Activated T-helper 9 cell treated with anti-CD3 and anti-CD28 coated beads, Interleukin-2, amount 50 U/mL, for 16 hours (primary cell): ENCODE measurements around the gene RPS6KL1.
A peak's percentile ranks its signal among the peaks of the same experiment; 100 is the strongest.

ENCODE experiments used
- DNase-seq: peaks from one replicate; pipeline ENCODE4 v3.0.0-alpha.2; 2020; ENCODE audit warnings: low read depth

Gene RPS6KL1

GRCh38 chr14:74922752-74923401 is at the start of gene RPS6KL1:
TSS of gene RPS6KL1 (minus strand) at chr14:74923260. CDS start at chr14:74921541, 1,719 bp downstream.
- peak; percentile 50 for DNase-seq

- DNase-seq, result no peak
These were observed 45.8 kb upstream of the RPS6KL1 start for GRCh38 chr14:74968811-74969210.

- no peak for DNase-seq
These were observed 42.6 kb upstream of the RPS6KL1 start for GRCh38 chr14:74965486-74966153.

- no peak for DNase-seq
These were observed 41.9 kb upstream of the RPS6KL1 start for GRCh38 chr14:74964787-74965485.

GRCh38 chr14:74963705-74964271 is 40.7 kb upstream of the RPS6KL1 start:
- DNase-seq, result no peak

- no peak for DNase-seq
These were observed 40.2 kb upstream of the RPS6KL1 start for GRCh38 chr14:74963178-74963704.

GRCh38 chr14:74962493-74962892 is 39.4 kb upstream of the RPS6KL1 start:
- no peak for DNase-seq

- no peak for DNase-seq
These were observed 39.0 kb upstream of the RPS6KL1 start for GRCh38 chr14:74962046-74962445.

- DNase-seq, result no peak
These were observed 38.3 kb upstream of the RPS6KL1 start for GRCh38 chr14:74961238-74961911.

- DNase-seq, result no peak
These were observed 37.7 kb upstream of the RPS6KL1 start for GRCh38 chr14:74960736-74961135.

GRCh38 chr14:74959596-74960180 is 36.6 kb upstream of the RPS6KL1 start:
- no peak for DNase-seq

- DNase-seq, result no peak
These were observed 33.4 kb upstream of the RPS6KL1 start for GRCh38 chr14:74956280-74957072.

- DNase-seq, result no peak
These were observed 32.9 kb upstream of the RPS6KL1 start for GRCh38 chr14:74956027-74956279.

GRCh38 chr14:74955229-74956026 is 32.4 kb upstream of the RPS6KL1 start, which contains the start of gene PGF:
TSS of gene PGF (minus strand) at chr14:74955597. CDS start at chr14:74955242, 355 bp downstream.
- peak; percentile 6 for DNase-seq

GRCh38 chr14:74954947-74955228 is 31.8 kb upstream of the RPS6KL1 start:
- no peak for DNase-seq

- no peak for DNase-seq
These were observed 31.3 kb upstream of the RPS6KL1 start for GRCh38 chr14:74954232-74954946.

GRCh38 chr14:74953686-74954085 is 30.6 kb upstream of the RPS6KL1 start:
- DNase-seq, result no peak

GRCh38 chr14:74952697-74953484 is 29.8 kb upstream of the RPS6KL1 start:
- DNase-seq, result no peak

GRCh38 chr14:74952180-74952665 is 29.2 kb upstream of the RPS6KL1 start:
- no peak for DNase-seq
